ENCODE measurements around the gene C3orf18.

Gene C3orf18

GRCh38 chr3:50551054-50551659, 16.4 kb downstream of the C3orf18 start:
- DNase-seq (ENCODE audit: low spot score) = no peak

- DNase-seq (ENCODE audit: low spot score) = peak; percentile 72
Observed at GRCh38 chr3:50550079-50550736, 17.3 kb downstream of the C3orf18 start.

GRCh38 chr3:50549226-50549625, 18.3 kb downstream of the C3orf18 start:
- DNase-seq (ENCODE audit: low spot score) = no peak

GRCh38 chr3:50545781-50546180, 21.8 kb downstream of the C3orf18 start:
- DNase-seq (ENCODE audit: low spot score) = no peak

- DNase-seq (ENCODE audit: low spot score) = peak; percentile 84
Observed at GRCh38 chr3:50542177-50543034, 25.1 kb downstream of the C3orf18 start.

GRCh38 chr3:50539356-50540286, 27.9 kb downstream of the C3orf18 start:
- DNase-seq (ENCODE audit: low spot score) = no peak

- no peak for DNase-seq (ENCODE audit: low spot score)
Observed at GRCh38 chr3:50537421-50538129, 30.0 kb downstream of the C3orf18 start.

GRCh38 chr3:50536471-50537180, 30.9 kb downstream of the C3orf18 start:
- no peak for DNase-seq (ENCODE audit: low spot score)

GRCh38 chr3:50534681-50535330, 32.7 kb downstream of the C3orf18 start:
- DNase-seq (ENCODE audit: low spot score) = no peak

- DNase-seq (ENCODE audit: low spot score) = no peak
Observed at GRCh38 chr3:50533807-50534461, 33.6 kb downstream of the C3orf18 start.

GRCh38 chr3:50533316-50533715, 34.2 kb downstream of the C3orf18 start:
- DNase-seq (ENCODE audit: low spot score) = no peak

- no peak for DNase-seq (ENCODE audit: low spot score)
Observed at GRCh38 chr3:50532062-50532705, 35.4 kb downstream of the C3orf18 start.

- DNase-seq (ENCODE audit: low spot score) = no peak
Observed at GRCh38 chr3:50531201-50531600, 36.3 kb downstream of the C3orf18 start.

- no peak for DNase-seq (ENCODE audit: low spot score)
Observed at GRCh38 chr3:50530001-50530970, 37.3 kb downstream of the C3orf18 start.

GRCh38 chr3:50525987-50526386, 41.6 kb downstream of the C3orf18 start:
- DNase-seq (ENCODE audit: low spot score) = peak; percentile 53

- DNase-seq (ENCODE audit: low spot score) = no peak
Observed at GRCh38 chr3:50525191-50525910, 42.2 kb downstream of the C3orf18 start.

- DNase-seq (ENCODE audit: low spot score) = no peak
Observed at GRCh38 chr3:50524746-50525145, 42.8 kb downstream of the C3orf18 start.
